Spleen (tissue), 7 donors: ENCODE results near the gene PCNX2.

ENCODE experiments used
- CTCF ChIP-seq, 11 experiments: fragments of 200-600 bp in 7 of 11; fragments of 450-650 bp in 4 of 11; sonication (generic) in 4 of 11; IDR thresholded peaks in 8 of 11; conservative IDR thresholded peaks in 3 of 11; 1 replicate in 7 of 11; 2 replicates in 4 of 11; pipeline versions ENCODE4 v1.4.0 to v1.8.0; 2016 to 2021; ENCODE audit warnings: antibody characterized with exemption in 11 of 11, inconsistent platforms in 4 of 11, mild to moderate bottlenecking in 1 of 11
- POLR2A ChIP-seq, 3 donors: fragments of 450-650 bp; IDR thresholded peaks; one replicate each; pipeline ENCODE4 v1.5.1; 2017; ENCODE audit warnings: antibody characterized with exemption in 3 of 3, mild to moderate bottlenecking in 1 of 3
- POLR2AphosphoS5 ChIP-seq, 3 donors: sonication (generic); formaldehyde crosslinking; IDR thresholded peaks; one replicate each; pipeline ENCODE4 v1.5.1; 2017; ENCODE audit warnings: antibody characterized with exemption in 3 of 3
- donor health status: DM: no; HTN: no; CAD: no; lungs with moderate emphysema.
- donor health status: DM: no; HTN: no; CAD: no.
- donor health status: DM: no; HTN: no; CAD: no.

GRCh38 chr1:233066087-233066486 is 229.4 kb downstream of the PCNX2 start:
- TF ChIP-seq POLR2A (IDR thresholded peaks at IDR 0.05) (no peak), CTCF (IDR thresholded peaks at IDR 0.05 in 8 of 11, conservative IDR thresholded peaks at IDR 0.05 in 3 of 11) (no peak), POLR2AphosphoS5 (IDR thresholded peaks at IDR 0.05) (no peak)
